ENCODE data around the gene SMARCA2. TPM values are rescaled to one million over a fixed set of nuclear protein-coding genes. Genes with fewer than 3 reads are reported as not detected.

The SMARCA2 gene
- total RNA-seq, 1 donor: 84.0 TPM

DNA sequence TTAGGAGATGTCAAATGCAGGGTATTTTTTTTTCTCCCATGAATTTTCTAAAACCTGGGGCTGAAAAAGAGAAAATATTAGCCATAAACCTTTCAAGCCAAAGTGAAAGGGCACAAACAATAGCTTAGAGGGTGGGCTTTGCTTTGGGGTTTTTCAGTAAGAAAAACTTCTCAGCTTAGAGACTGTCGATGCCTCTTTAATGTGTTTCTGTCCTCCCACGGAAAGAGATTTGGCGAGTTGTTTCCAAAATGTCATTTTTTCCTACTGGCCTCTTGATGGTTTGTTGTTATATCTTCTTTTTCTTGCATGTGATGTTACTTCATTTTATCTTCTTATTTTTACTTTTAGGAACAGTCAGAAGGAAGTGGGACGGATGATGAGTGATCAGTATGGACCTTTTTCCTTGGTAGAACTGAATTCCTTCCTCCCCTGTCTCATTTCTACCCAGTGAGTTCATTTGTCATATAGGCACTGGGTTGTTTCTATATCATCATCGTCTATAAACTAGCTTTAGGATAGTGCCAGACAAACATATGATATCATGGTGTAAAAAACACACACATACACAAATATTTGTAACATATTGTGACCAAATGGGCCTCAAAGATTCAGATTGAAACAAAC lies 177.3 kb downstream of the SMARCA2 start:
- no peak for DNase-seq (ENCODE audit: low read depth)
- no peak overlapping the region for H3K4me3 ChIP-seq (ENCODE audit: low read depth, low read length)
- TF ChIP-seq, protein P1, sequence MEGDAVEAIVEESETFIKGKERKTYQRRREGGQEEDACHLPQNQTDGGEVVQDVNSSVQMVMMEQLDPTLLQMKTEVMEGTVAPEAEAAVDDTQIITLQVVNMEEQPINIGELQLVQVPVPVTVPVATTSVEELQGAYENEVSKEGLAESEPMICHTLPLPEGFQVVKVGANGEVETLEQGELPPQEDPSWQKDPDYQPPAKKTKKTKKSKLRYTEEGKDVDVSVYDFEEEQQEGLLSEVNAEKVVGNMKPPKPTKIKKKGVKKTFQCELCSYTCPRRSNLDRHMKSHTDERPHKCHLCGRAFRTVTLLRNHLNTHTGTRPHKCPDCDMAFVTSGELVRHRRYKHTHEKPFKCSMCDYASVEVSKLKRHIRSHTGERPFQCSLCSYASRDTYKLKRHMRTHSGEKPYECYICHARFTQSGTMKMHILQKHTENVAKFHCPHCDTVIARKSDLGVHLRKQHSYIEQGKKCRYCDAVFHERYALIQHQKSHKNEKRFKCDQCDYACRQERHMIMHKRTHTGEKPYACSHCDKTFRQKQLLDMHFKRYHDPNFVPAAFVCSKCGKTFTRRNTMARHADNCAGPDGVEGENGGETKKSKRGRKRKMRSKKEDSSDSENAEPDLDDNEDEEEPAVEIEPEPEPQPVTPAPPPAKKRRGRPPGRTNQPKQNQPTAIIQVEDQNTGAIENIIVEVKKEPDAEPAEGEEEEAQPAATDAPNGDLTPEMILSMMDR (IDR thresholded peaks at IDR 0.05; ENCODE audit: insufficient read depth, low read length): no peak

DNA sequence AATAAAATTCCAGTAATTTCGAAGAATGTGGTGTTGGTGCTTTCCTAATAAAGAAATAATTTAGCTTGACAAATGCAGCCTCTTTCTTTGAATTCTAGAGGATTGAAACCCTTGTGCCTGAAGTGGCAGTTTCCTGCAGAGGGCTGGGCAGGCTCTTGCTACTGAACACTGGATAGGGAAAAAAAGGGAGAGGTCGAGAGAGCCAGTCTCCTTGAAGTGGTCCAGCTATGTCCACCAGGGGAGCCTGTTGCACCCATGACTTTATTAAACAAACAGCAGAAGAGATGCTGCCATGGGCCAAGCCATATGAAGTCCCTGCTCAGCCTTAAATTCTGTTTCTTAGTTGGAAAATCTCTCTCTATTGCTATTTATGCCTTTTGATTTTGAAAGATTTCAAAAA lies 178.4 kb downstream of the SMARCA2 start:
- TF ChIP-seq, protein P1 (IDR thresholded peaks at IDR 0.05; ENCODE audit: insufficient read depth, low read length): no peak
- no peak overlapping the region for H3K4me3 ChIP-seq (ENCODE audit: low read depth, low read length)
- DNase-seq (ENCODE audit: low read depth): no peak

DNA sequence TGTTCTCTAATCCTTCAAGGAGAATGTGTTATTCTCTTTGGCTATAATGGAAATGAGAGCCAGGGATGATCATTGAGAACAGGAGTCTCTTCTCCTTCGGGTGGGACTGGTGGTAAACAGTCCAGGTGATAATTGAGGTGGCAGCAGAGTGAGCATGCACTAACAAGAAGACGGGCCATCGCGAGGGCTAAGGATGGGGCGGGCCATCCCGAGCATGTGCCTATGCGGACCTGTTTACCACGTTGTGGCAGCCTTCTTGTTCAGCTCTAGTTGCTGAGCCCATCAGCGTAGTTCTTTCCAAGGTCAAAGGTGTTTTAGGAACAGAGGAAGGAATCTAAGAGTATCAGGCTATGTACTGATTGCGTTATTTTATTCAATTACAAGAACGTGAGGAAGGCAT lies 180.1 kb downstream of the SMARCA2 start:
- H3K4me3 ChIP-seq (ENCODE audit: low read depth, low read length): no peak overlapping the region
- TF ChIP-seq, protein P1 (IDR thresholded peaks at IDR 0.05; ENCODE audit: insufficient read depth, low read length): no peak

DNA sequence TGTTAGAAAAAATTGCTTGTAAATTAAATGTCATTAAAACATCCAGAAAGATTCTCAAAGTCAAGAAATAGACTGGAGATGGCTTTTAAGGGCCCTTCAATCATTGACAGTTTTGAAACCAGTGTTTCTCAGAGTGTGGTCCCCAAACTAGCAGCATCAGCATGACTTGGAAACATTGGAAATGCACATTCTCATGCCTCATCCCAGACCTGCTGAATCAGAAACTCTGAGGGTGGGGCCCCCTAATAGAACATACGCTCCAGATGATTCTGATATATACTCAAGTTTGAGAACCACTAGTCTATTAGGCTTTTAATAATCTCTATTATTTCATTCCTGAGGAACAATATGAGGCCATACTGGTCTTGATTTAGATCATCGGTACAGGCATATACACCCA lies 181.6 kb downstream of the SMARCA2 start:
- H3K4me3 ChIP-seq (ENCODE audit: low read depth, low read length): no peak overlapping the region
- TF ChIP-seq, protein P1 (IDR thresholded peaks at IDR 0.05; ENCODE audit: insufficient read depth, low read length): no peak
- DNase-seq (ENCODE audit: low read depth): no peak

More for the DNA sequence above, 180.1 kb downstream of the SMARCA2 start:
- no peak for DNase-seq (ENCODE audit: low read depth)

DNA sequence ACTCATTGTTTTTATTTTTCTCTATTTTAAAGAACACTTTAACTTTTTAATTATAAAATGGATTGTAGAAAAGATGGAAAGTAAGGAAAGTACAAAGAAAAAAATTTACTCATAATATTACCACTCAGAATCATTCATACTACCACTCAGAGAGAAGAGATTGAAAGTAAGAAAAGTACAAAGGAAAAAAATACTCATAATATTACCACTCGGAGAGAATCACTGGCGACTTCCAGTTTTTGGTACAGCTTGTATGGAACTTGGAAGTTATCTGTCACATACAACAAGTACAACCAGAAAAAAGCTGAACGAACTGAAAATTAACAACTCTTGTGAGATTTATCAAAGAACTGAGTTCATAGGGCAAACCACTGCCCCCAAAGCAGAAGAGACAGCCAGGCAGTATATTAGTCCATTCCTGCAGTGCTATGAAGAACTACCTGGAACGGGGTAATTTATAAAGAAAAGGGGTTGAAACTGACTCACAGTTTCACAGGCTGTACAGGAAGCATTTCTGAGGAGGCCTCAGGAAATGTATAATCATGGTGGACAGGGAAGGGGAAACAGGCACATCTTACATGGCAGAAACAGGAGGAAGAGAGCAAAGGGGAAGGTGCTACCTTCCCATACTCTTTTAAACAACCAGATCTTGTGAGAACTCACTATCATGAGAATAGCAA lies 183.9 kb downstream of the SMARCA2 start:
- H3K4me3 ChIP-seq (ENCODE audit: low read depth, low read length): no peak overlapping the region

DNA sequence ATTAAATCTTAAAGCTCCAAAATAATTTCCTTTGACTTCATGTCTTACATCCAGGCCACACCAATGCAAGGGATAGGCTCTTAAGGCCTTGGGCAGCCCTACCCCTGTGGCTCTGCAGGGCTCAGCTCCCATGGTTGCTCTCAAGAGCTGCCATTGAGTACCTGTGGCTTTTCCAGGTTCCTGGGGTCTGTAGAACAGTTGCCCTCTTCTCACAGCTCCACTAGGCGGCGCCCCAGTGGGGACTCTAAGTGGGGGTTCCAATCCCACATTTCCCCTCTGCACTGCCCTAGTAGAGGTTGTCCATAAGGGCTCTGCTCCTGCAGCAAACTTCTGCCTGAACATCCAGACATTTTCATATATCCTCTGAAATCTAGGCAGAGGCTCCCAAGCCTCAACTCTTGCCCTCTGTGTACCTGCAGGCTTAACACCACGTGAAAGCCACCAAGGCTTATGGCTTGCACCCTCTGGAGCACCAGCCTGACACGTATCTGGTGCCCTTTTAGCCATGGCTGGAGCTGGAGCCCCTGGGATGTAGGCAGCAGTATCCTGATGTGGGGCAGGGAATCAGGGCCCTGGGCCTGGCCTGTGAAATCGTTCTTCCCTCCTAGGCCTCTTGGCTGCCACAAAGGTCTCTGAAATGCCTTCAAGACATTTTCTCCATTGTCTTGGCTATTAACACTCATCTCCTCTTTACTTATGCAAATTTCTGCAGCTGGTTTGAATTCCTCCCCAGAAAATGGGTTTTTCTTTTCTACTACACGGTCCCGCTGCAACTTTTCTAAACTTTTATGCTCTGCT lies 185.1 kb downstream of the SMARCA2 start:
- TF ChIP-seq, protein P1 (IDR thresholded peaks at IDR 0.05; ENCODE audit: insufficient read depth, low read length): no peak
- no peak overlapping the region for H3K4me3 ChIP-seq (ENCODE audit: low read depth, low read length)
- DNase-seq (ENCODE audit: low read depth): no peak

More for the DNA sequence above, 183.9 kb downstream of the SMARCA2 start:
- TF ChIP-seq, protein P1 (IDR thresholded peaks at IDR 0.05; ENCODE audit: insufficient read depth, low read length): no peak
- no peak for DNase-seq (ENCODE audit: low read depth)
